GM12892 (cell line): ENCODE measurements around the gene CATSPERE.
"Not testable (repeated sequence)": the region's sequence is repeated elsewhere in the genome, so short reads cannot be mapped to it uniquely, and the experiment has no call there.

Source experiments
- DNase-seq: peaks from one replicate; pipeline ENCODE4 v3.0.0; 2011; ENCODE audit not compliant: insufficient read length
- FAIRE-seq: peaks from 2 replicates; lab custom pipeline; 2011; peaks lifted over from hg19 to GRCh38; lab: Jason Lieb, UNC
- POLR2A ChIP-seq: IDR thresholded peaks from 2 replicates; pipeline ENCODE4 v1.6.1; 2011; ENCODE audit warnings: low read depth, low read length, control low read depth
- POLR2AphosphoS5 ChIP-seq: IDR thresholded peaks from 2 replicates; pipeline ENCODE4 v1.6.1; 2011; ENCODE audit warnings: low read depth, low read length, control low read depth
- TAF1 ChIP-seq: IDR thresholded peaks from 2 replicates; pipeline ENCODE4 v1.6.1; 2011; ENCODE audit warnings: low read depth, mild to moderate bottlenecking, control low read depth, low read length, borderline replicate concordance

The CATSPERE gene

DNA sequence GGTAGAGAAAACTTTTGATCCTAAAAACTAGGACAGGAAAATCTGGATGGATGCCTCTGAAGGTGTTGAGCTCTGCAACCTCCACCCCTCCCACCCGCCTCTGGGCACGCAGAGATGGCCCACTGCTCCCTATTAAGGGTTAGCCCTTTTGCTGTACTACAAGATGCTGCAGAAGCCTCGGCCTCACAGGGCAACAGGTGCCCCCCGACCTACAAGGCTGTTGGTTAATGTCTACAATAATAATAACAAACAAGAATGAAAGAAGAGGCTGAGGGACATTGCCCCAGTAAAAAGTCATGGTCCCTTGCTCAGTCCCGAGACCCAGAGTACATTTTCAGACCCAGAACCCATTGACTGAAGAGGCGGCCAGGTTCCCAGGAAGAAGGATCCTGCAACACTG lies 184.3 kb downstream of the CATSPERE start:
- DNase-seq (no peak), FAIRE-seq (no peak)
- TF ChIP-seq TAF1 (no peak), POLR2AphosphoS5 (no peak), POLR2A (no peak)

DNA sequence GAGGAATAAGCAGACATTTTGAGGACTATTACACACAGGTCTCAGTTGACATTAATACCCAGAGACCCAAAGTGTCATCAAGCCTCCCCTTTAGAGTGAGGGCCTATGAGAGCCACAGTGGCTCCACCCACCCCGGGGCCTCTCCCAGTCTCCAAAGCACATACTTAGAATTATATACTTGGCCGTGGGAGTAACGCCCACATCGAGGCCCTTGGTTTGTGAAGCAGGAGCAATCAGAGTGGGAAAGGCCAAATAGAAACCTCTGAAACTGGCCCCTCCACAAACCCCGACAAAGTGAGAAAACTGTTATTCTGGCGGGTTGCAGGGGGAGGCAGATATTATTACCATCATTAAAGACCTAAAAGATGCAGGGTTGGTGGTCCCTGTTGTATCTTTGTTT lies 184.8 kb downstream of the CATSPERE start:
- no peak for TF ChIP-seq POLR2AphosphoS5
- no peak for TF ChIP-seq POLR2A
- no peak for TF ChIP-seq TAF1
- FAIRE-seq, result no peak
- DNase-seq, result no peak

DNA sequence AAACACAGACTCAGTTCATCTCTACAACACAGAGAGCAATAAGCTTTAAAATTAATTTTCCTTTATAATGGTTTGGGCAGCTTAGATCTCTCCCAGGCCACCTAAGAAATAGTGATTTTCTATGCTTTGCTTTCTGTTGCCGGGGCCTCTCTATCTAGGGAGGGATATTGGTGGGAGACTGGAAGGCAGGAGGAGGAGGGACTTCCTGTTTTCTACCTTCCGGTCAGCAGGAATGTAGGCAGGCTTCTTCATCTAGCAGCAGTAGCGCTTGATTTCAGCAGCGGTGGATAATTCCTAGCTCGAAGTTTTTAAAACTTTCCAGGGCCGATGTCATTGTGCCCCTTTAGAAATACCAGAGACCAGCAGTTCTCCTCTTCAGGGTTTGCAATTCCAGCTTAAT lies 186.7 kb downstream of the CATSPERE start:
- DNase-seq, result no peak
- no peak for TF ChIP-seq POLR2A
- no peak for FAIRE-seq

DNA sequence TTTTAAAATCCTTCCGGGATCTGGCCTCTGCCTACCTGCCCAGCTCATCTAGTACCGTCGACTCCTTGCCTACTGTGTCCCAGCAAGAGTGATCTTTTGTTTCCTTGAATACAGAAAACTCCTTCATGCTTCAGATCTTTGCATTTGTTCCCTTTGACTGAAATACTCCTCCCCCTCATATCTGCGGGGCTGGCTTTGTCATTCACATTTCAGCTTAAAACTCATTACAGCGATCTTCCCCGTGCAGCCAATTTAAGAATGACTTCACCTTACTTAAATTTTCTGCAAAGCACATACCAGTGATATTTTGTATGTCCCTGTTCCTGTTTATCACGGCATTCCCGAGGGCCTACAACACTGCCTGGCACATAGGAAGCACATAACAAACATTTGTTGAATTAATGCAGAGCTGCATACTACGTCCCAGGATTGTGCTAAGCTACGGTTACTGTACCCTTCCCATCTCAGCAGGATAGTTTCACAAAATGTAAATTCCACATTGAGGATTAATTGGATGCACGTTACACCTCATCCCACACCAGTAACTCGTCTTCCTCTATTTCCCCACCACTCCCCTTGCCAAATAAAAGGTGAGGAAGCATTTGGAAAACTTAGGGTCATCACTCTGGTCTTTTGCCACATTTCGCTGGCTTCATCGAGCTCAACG lies 191.0 kb downstream of the CATSPERE start:
- DNase-seq (no peak), FAIRE-seq (no peak)
- TF ChIP-seq TAF1 (no peak), POLR2A (0 out of 2 replicates have a peak, but pooled peaks have one; percentile 43)

DNA sequence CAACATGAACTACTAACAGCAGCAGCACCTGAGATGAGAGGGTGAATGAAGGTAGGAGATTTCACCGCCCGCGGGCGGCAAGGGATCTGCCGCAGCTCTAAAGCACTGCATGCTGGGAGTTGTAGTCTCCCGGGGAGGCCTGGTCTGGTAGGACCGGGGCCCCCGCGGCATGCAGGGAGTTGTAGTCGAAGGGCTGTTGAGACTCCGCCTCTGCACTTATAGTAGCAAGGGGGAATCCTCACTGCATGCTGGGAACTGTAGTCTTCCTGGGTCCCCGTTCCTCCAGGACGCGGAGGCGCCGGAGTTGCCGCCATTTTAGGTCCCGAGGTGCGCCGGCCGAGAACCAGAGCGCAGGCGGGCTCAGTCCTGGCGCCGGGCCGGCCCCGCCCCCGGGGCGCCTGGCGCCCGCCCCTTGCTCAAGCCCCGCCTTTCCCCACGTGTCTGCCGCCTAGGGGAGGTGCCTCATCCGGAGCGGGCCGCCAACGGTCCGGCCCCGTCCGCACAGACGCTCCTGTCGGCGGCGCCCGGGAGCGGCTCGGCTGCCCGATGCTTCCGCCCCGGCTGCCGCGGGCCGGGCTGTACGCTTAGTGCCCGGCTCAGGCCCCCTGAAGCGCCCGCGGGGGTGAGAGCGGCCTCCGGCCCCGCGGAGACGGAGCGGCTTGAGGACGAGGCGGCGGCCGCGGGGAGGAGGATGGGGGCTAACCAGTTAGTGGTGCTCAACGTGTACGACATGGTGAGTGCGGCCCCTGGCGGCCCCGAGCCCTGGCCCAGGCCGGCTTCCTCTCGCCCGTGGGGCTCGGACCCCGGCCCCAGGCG lies 191.8 kb downstream of the CATSPERE start, which contains the start of gene DESI2:
Gene DESI2 (plus strand): TSS at position 504 of the 816 bp plus-strand sequence. CDS start 188 bp downstream, at position 692.
- TF ChIP-seq POLR2A (peak; percentile 94), TAF1 (peak; percentile 86), POLR2AphosphoS5 (peak; percentile 86)
- DNase-seq (peak; percentile 86), FAIRE-seq (peak; percentile 96)

DNA sequence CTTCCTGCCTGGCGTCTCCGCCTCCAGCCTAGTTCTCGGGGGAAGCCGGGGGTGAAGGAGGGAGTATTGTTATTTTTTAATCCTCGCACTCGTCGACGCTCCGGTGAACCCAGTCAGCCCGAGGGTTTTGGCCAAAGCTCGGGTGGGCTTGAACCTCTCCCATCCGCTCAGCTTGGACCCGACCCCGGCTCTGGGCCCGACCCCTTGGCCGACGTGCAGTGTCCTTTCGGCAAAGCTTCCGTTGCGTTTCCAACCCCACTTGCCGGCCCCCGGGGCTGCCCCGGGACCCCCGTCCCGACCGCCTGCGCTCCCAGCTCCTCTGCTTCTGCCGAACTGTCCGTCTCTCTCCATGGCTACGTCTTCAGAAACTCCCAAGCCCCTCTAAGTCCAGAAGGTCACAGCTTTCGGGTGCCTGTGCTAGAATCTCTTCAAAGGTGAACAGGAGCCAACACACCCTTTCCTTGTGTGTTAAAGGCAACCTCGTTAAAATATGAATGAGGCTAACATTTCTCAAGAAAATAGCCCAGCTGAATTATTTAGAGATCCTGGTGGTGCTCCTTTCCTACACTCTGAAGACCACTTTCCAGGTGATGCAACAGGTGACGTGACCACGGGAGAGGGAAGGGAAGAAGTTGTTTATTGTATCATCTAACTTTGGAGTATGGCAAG lies 192.5 kb downstream of the CATSPERE start:
- no peak for TF ChIP-seq TAF1
- no peak for TF ChIP-seq POLR2A
- no peak for TF ChIP-seq POLR2AphosphoS5
- no peak for DNase-seq
- no peak for FAIRE-seq

DNA sequence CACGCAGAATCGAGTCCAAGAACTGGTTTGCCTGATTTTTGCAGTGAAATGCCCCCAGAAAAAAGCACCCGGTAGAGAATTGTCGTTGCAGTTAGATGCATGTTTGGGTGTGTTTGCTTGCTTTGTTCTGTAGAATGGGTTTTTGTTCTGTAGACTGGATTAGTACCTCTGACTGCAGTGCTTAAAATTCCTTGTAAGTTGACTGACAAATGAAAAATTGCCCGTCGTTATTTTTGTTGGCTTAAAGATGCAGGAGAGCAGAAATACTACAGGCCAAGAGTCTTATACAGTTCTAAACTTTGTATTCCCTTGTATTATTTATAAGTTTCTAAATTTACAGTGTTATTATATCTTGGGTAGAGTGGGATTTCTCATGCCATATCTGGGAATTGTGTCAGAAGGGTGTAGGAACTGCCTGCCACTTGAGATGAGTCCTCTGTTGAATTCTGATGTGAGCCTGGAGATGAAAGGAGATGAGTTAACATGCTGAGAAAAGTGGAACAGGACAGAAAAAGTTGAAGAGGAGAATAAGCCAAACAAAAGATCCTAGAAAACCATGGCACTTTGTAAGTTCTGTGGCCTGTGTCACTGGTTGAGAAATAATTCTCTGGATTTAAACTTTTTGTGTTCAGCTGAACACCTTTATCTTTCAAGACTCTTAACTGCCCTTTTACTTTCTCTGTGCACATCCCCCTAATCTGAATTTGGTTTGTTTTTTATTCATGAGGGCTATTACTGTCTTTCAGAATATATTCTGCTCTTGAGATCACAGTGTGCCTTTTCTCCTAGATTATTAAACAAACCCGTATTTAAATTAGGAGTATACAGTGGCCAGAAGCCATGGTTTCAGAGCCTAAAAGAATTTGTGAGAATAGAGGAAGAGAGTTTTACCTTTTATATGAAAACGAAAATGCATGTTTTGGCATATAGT lies 193.3 kb downstream of the CATSPERE start:
- no peak for TF ChIP-seq TAF1
- no peak for TF ChIP-seq POLR2A
- no peak for TF ChIP-seq POLR2AphosphoS5
- DNase-seq (no peak), FAIRE-seq (no peak)

DNA sequence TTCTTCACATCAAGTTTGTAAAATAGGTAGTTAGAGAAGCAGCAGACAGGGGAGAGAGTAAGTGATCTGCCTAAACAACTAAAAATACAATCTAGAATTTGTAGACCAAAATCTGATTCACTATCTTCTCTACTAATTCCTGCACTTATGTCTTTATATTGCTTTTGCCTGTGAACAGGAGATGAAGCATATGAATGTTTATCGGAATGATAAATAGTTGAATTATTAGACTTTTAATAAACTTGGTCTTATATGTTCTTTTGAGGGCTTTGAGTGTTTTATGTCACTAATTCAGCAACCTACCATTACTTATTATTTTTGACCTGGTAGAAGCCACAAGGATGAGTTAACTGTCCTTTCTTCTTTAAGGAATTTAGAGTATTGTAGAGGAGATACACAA lies 194.1 kb downstream of the CATSPERE start:
- no peak for FAIRE-seq
- no peak for DNase-seq

DNA sequence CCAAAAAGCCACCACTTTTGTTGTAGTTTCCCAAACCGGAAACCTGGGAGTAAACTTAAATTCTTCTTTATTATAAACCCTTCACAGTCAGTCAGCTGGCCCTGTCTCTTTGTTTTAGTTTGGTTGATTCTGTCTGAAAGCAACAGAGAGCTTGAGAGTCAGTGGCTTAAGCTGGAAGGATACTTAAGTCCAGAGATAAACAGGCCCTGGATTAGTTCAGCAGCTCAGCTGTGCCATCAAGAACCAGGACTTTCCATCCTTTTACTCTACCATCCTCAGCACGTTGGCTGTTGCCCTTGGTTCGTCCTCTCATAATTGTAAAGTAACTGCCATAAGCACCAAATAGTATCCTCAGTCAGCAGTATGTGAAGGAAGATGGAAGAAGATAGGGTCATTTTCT lies 196.3 kb downstream of the CATSPERE start:
- DNase-seq (no peak), FAIRE-seq (no peak)
- TF ChIP-seq POLR2A (no peak), POLR2AphosphoS5 (no peak), TAF1 (no peak)

More for the DNA sequence above, 194.1 kb downstream of the CATSPERE start:
- TF ChIP-seq POLR2AphosphoS5 (no peak), POLR2A (no peak), TAF1 (no peak)

DNA sequence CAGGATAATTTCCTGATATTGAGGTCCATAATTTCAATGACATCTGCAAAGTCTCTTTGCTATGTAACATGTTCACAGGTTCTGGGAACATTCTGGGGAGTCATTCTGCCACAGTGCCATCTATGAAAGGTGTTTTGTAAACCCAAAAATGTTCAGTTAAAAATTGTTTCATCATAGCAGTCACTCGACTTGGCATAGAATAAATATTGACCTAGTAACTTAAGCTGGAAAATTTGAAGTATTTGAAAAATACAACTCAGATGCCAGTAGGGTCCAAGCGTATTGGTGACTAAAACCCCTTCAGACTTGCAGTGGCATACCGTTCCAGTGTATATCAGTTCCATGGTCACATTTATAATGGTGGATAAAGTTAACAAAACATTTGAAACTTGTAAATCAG lies 198.6 kb downstream of the CATSPERE start:
- no peak for FAIRE-seq

DNA sequence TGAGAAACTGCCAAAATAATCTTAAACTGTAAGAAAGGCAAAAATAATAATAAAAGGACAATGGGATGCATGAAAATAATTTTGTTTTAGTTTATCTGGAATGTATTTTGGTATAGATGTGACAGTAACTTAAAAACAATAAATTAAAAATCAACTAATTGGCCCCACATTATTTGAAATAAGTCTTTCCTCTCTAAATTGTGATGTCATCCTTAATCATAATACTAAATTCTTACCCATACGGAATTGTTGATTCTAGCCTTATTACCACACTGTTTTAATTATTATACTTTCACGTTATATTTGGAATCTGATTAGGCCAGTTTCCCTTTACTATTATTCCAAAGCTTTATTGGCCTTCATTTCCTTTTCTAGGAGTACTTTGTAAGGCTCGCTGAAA lies 199.5 kb downstream of the CATSPERE start:
- TF ChIP-seq TAF1, result no peak
- no peak for TF ChIP-seq POLR2AphosphoS5
- TF ChIP-seq POLR2A, result no peak
- no peak for DNase-seq
- no peak for FAIRE-seq

More for the DNA sequence above, 198.6 kb downstream of the CATSPERE start:
- no peak for DNase-seq
- TF ChIP-seq TAF1, result no peak
- TF ChIP-seq POLR2A, result no peak
- TF ChIP-seq POLR2AphosphoS5, result no peak

DNA sequence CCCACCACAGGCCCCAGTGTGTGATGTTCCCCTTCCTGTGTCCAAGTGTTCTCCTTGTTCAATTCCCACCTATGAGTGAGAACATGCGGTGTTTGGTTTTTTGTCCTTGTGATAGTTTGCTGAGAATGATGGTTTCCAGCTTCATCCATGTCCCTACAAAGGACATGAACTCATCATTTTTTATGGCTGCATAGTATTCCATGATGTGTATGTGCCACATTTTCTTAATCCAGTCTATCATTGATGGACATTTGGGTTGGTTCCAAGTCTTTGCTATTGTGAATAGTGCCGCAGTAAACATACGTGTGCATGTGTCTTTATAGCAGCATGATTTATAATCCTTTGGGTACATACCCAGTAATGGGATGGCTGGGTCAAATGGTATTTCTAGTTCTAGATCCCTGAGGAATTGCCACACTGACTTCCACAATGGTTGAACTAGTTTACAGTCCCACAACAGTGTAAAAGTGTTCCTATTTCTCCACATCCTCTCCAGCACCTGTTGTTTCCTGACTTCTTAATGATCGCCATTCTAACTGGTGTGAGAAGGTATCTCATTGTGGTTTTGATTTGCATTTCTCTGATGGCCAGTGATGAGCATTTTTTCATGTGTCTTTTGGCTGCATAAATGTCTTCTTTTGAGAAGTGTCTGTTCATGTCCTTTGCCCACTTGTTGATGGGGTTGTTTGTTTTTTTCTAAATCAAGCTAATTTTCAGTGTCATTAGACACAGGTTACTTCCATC lies 200.7 kb downstream of the CATSPERE start:
- not testable (repeated sequence) for DNase-seq, FAIRE-seq
